Esophagus squamous epithelium (tissue), 5 donors: Measurements from ENCODE around the gene ANO2. TPM values are rescaled to one million over a fixed set of nuclear protein-coding genes. Genes with fewer than 3 reads are reported as not detected.

Experiments used
- DNase-seq: peaks from one replicate; lab custom pipeline; 2025; lab: John Stamatoyannopoulos, UW
- H3K27ac ChIP-seq, 4 donors: fragments of 200-600 bp; sonication (generic); one replicate each; pipeline ENCODE4 v1.5.1; 2016 to 2019; ENCODE audit warnings: mild to moderate bottlenecking in 1 of 4
- H3K27me3 ChIP-seq, 4 donors: fragments of 200-600 bp; sonication (generic); 1 replicate in 3 of 4; 2 replicates in 1 of 4; pipeline versions ENCODE4 v1.5.1 to v1.6.0; 2017 to 2021; ENCODE audit warnings: antibody characterized with exemption in 1 of 4
- H3K36me3 ChIP-seq, 3 donors: fragments of 200-600 bp; sonication (generic); one replicate each; pipeline ENCODE4 v1.5.1; 2016 to 2019
- H3K4me1 ChIP-seq, 3 donors: fragments of 200-600 bp; sonication (generic); one replicate each; pipeline ENCODE4 v1.5.1; 2017 to 2019
- H3K4me3 ChIP-seq, 4 donors: fragments of 200-600 bp; sonication (generic); 1 replicate in 3 of 4; 2 replicates in 1 of 4; pipeline ENCODE4 v1.5.1; 2016 to 2019; ENCODE audit warnings: mild to moderate bottlenecking in 2 of 4, moderate library complexity in 1 of 4
- H3K9me3 ChIP-seq, 3 donors: fragments of 200-600 bp; sonication (generic); one replicate each; pipeline ENCODE4 v1.5.1; 2016 to 2019
- POLR2A ChIP-seq, 4 donors: fragments of 450-650 bp; IDR thresholded peaks; one replicate each; pipeline ENCODE4 v1.6.1; 2017; ENCODE audit warnings: antibody characterized with exemption in 4 of 4, mild to moderate bottlenecking in 4 of 4, moderate library complexity in 3 of 4
- WGBS, 2 donors: methylation state at CpG; one replicate each; pipeline ENCODE4 v1.1.5; 2018; 5-methylcytosine and 5-hydroxymethylcytosine counted together
- intact Hi-C: fragments of 100-400 bp; cut with DNase I; formaldehyde crosslinking; loops from one replicate; pipeline ENCODE4 v1.15.0; 2022
- total RNA-seq, 4 donors: library from RNA; depleted of rRNA; stranded (reverse); fragments of >200 nt; gene quantifications; one replicate each; pipeline ENCODE4 v1.1.0, GENCODE V29; 2016
- TF ChIP-seq, protein P1 (sequence below), 6 experiments: fragments of 450-650 bp in 4 of 6; fragments of 200-600 bp in 2 of 6; sonication (generic) in 2 of 6; IDR thresholded peaks; one replicate each; pipeline ENCODE4 v1.5.1; 2016 to 2019; ENCODE audit warnings: antibody characterized with exemption in 6 of 6, mild to moderate bottlenecking in 4 of 6, moderate library complexity in 4 of 6
- donor health status: DM: yes; HTN: yes; CAD: no.

The ANO2 gene
- total RNA-seq, 4 donors from 2014 or later = 0.49 to 11.8 (median 3.1) TPM

DNA sequence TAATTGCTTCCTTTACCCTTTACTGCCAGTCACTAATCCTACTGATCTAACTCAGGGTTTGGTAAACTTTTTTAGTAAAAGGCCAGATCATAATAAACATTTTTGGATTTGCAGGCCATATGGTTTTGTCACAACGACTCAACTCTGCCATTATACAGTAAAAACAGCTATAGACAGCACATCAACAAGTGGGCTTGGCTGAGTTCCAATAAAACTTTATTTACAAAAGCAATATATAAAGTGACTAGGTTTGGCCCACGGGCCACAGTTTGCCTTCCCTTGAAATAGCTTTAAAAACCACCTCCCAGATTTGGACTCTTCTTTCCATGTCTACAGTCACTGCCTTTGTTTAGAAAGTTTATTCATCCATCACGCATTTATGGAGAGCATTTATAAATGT lies 366.3 kb downstream of the ANO2 start:
- Histone ChIP-seq H3K27ac (no peak overlapping the region), H3K27me3 (no peaks in the 10 kb centered on the region), H3K36me3 (no peaks in the 10 kb centered on the region), H3K9me3 (no peaks in the 10 kb centered on the region), H3K4me3 (no peak overlapping the region), H3K4me1 (peaks cover 0 to 33% (median 0%) of the 10 kb centered on the region in 3 donors)
- DNase-seq = no peak
- 15 to 37% methylated on average over 3 of the region's 3 CpGs for WGBS, 2 donors
- no peak for TF ChIP-seq POLR2A (IDR thresholded peaks at IDR 0.05)
- TF ChIP-seq, protein P1, sequence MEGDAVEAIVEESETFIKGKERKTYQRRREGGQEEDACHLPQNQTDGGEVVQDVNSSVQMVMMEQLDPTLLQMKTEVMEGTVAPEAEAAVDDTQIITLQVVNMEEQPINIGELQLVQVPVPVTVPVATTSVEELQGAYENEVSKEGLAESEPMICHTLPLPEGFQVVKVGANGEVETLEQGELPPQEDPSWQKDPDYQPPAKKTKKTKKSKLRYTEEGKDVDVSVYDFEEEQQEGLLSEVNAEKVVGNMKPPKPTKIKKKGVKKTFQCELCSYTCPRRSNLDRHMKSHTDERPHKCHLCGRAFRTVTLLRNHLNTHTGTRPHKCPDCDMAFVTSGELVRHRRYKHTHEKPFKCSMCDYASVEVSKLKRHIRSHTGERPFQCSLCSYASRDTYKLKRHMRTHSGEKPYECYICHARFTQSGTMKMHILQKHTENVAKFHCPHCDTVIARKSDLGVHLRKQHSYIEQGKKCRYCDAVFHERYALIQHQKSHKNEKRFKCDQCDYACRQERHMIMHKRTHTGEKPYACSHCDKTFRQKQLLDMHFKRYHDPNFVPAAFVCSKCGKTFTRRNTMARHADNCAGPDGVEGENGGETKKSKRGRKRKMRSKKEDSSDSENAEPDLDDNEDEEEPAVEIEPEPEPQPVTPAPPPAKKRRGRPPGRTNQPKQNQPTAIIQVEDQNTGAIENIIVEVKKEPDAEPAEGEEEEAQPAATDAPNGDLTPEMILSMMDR (IDR thresholded peaks at IDR 0.05) = no peak
- intact Hi-C loops = no loop called here

DNA sequence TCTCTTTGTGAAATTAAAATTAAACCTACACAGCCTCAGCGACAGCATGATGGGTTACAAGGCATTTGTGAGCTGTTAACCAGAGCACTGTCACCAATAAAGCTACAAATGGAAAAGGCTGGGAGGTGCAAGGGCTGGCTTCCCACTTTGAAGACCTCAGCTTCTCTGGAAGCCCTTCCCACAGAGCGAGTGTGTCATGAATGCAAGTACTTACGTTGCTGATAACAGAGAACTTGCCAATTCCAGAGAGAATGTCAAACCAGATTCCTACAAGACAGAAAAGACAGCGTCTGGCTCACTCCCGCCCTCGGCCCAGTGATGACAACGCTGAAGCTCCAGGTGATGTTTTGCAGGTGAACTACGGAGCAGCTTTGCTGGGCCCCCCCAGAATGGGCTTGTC lies 367.3 kb downstream of the ANO2 start:
- H3K27ac ChIP-seq = no peak overlapping the region
- intact Hi-C loops = no loop called here
- 86 to 87% methylated on average over 4 to 8 of the region's 8 CpGs for WGBS, 2 donors

DNA sequence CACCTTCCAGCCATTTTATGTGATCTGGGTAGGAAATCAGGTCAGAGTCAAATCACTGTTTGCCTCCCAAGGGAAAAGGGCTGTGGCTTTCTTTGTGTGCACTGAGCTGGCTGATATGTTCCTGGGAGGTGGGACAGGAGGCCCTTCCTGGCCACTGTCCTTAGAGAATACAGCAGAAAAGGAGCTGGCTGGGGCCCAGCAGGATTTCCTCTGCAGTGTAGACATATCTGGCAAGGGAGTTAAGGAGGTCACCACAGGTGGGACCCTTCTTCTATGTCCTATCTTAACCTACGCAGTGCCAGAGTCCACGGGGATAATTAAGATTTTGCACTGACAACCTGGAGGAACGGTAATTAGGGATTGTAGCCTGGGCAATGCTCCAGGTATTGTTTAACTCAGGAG lies 367.8 kb downstream of the ANO2 start:
- DNase-seq = no peak
- H3K27ac ChIP-seq = no peak overlapping the region
- TF ChIP-seq, protein P1 (IDR thresholded peaks at IDR 0.05) = no peak
- no peak for TF ChIP-seq POLR2A (IDR thresholded peaks at IDR 0.05)
- intact Hi-C loops = no loop called here
- WGBS, 2 donors = 38 to 65% methylated on average over 3 of the region's 3 CpGs
- H3K4me3 ChIP-seq = no peak overlapping the region
- no peaks in the 10 kb centered on the region for H3K9me3 ChIP-seq
- H3K4me1 ChIP-seq = peaks cover 0 to 27% (median 0%) of the 10 kb centered on the region in 3 donors
- peaks cover 0 to 3% (median 0%) of the 10 kb centered on the region in 4 donors for H3K27me3 ChIP-seq
- H3K36me3 ChIP-seq = no peaks in the 10 kb centered on the region

More for the DNA sequence above, 367.3 kb downstream of the ANO2 start:
- Histone ChIP-seq H3K4me1 (peaks cover 0 to 30% (median 0%) of the 10 kb centered on the region in 3 donors), H3K9me3 (no peaks in the 10 kb centered on the region), H3K27me3 (peaks cover 0 to 3% (median 0%) of the 10 kb centered on the region in 4 donors), H3K36me3 (no peaks in the 10 kb centered on the region), H3K4me3 (no peak overlapping the region)
- DNase-seq = no peak
- no peak for TF ChIP-seq POLR2A (IDR thresholded peaks at IDR 0.05)
- TF ChIP-seq, protein P1 (IDR thresholded peaks at IDR 0.05) = no peak

DNA sequence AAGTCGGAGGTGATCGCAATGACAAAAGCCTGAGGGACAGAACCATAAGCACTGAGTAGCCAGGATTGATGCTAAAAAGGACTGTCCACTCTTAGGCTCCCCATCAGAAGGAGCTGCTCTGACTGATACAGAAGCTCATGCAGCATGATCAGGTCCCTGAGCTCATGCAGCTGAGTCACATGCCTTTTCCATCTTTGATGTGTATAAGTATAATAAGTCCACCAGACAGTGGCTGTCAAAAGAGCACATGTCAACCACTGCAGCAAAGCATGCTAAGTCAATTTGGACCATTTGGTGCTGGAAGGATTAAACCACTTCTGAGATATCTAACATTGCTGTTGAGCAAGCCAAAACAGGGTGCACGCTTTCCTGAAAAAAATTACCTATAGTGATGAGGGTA lies 369.1 kb downstream of the ANO2 start:
- no peak for DNase-seq
- 78 to 87% methylated on average over 3 of the region's 3 CpGs for WGBS, 2 donors
- peaks cover 0 to 17% (median 0%) of the 10 kb centered on the region in 3 donors for H3K4me1 ChIP-seq
- no peaks in the 10 kb centered on the region for H3K36me3 ChIP-seq
- H3K27me3 ChIP-seq = peaks cover 0 to 3% (median 0%) of the 10 kb centered on the region in 4 donors
- no peak overlapping the region for H3K27ac ChIP-seq
- no peak for TF ChIP-seq POLR2A (IDR thresholded peaks at IDR 0.05)
- TF ChIP-seq, protein P1 (IDR thresholded peaks at IDR 0.05) = no peak
- intact Hi-C loops = no loop called here
- H3K9me3 ChIP-seq = no peaks in the 10 kb centered on the region
- H3K4me3 ChIP-seq = no peak overlapping the region

DNA sequence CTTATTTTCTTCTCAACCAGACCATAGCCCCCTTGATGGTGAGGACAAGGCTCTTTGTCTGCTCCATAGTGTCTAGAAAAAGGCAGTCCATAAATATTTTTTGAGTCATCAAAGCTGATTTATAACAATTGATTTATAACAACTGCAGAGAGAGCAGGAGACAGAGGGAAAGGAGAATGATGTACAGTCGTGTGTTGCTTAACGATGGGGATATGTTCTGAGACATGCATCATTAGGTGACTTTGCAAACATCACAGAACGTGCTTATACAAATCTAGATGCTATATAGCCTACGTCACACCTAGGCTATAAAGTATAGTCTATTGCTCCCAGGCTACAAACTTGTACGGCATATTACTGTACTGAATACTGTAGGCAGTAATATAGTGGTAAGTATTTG lies 369.8 kb downstream of the ANO2 start:
- Histone ChIP-seq H3K27me3 (peaks cover 0 to 3% (median 0%) of the 10 kb centered on the region in 4 donors), H3K9me3 (no peaks in the 10 kb centered on the region), H3K4me1 (peaks cover 0 to 13% (median 0%) of the 10 kb centered on the region in 3 donors), H3K36me3 (no peaks in the 10 kb centered on the region), H3K27ac (no peak overlapping the region), H3K4me3 (no peak overlapping the region)
- intact Hi-C loops = no loop called here
- 75 to 81% methylated on average over 5 of the region's 5 CpGs for WGBS, 2 donors
- no peak for DNase-seq
- no peak for TF ChIP-seq POLR2A (IDR thresholded peaks at IDR 0.05)
- TF ChIP-seq, protein P1 (IDR thresholded peaks at IDR 0.05) = no peak
